ENCODE results near the gene WBP11. TPM values are rescaled to one million over a fixed set of nuclear protein-coding genes. Genes with fewer than 3 reads are reported as not detected.

WBP11 gene
- total RNA-seq, 1 experiment from 2014 or later = 56.6 TPM

DNA sequence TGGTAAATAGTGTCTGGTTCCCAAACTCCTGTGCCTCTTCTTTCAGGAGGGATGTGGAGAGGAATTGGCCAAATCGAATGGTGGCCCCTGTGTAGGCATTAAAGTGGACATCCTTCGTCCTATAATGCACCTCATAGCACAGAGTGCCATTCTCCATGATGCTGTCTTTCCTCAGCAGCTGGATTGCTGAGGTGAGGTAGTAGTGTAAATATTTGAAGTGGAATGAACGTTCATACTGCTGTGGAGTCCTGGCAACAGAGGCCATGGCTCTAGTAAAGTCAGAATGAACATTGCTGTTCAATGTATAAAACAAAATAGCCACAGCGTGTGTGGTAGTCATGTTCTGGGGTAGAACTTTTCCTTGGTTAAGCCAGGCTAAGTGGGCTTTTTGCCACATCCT is 37.3 kb upstream of the WBP11 start:
- CTCF ChIA-PET = interaction anchor here (0.6 to 1.7 kb wide), 3 partner anchors 14 to 30 kb away, joined by 4 to 6 read pairs (median 4); no protein-coding TSS in a partner anchor
- no peak overlapping the region for H3K4me3 Mint-ChIP-seq (ENCODE audit: unreplicated experiment)
- TF ChIP-seq, protein P1, sequence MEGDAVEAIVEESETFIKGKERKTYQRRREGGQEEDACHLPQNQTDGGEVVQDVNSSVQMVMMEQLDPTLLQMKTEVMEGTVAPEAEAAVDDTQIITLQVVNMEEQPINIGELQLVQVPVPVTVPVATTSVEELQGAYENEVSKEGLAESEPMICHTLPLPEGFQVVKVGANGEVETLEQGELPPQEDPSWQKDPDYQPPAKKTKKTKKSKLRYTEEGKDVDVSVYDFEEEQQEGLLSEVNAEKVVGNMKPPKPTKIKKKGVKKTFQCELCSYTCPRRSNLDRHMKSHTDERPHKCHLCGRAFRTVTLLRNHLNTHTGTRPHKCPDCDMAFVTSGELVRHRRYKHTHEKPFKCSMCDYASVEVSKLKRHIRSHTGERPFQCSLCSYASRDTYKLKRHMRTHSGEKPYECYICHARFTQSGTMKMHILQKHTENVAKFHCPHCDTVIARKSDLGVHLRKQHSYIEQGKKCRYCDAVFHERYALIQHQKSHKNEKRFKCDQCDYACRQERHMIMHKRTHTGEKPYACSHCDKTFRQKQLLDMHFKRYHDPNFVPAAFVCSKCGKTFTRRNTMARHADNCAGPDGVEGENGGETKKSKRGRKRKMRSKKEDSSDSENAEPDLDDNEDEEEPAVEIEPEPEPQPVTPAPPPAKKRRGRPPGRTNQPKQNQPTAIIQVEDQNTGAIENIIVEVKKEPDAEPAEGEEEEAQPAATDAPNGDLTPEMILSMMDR (IDR thresholded peaks at IDR 0.05; ENCODE audit: unreplicated experiment) = no peak
- POLR2A ChIA-PET = interaction anchor here (3.2 kb wide), 1 partner anchor 37 kb away, joined by 14 read pairs; the partner anchor contains the start of genes C12orf60 and WBP11
- H3K9me3 Mint-ChIP-seq (ENCODE audit: unreplicated experiment) = no peaks in the 10 kb centered on the region
- H3K36me3 Mint-ChIP-seq (ENCODE audit: insufficient read depth, unreplicated experiment) = no peaks in the 10 kb centered on the region
- DNase-seq (ENCODE audit: unreplicated experiment) = no peak
- intact Hi-C loops (cut with micrococcal nuclease) = loop anchor here (10.0 kb wide), 1 partner anchor 66 kb away; a partner anchor contains a TSS
- H3K27ac Mint-ChIP-seq (ENCODE audit: low read depth, unreplicated experiment) = peak overlapping the region; percentile 86
- H3K27me3 Mint-ChIP-seq (ENCODE audit: insufficient read depth, unreplicated experiment) = no peaks in the 10 kb centered on the region
- H3K4me1 Mint-ChIP-seq (ENCODE audit: insufficient read depth, unreplicated experiment) = peaks cover 43% of the 10 kb centered on the region
- BruUV-seq (replicated peaks) = no TSS peak

DNA sequence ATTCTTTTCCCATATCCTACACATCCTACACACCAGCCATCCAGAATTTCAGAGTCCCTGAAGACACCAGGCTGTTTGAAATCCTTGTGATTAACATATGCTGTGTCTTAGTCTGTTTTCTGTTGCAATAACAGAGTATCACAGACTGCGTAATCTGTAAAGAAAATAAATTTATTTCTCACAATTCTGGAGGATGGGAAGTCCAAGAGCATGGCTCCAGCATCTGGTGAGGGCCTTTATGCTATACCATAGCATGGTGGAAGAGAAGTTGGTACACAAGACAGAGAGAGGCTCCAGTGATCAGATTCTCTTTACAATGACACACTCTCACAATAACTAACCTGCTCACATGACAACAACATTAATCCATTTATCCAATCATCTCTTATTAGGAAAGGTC is 36.0 kb upstream of the WBP11 start:
- CTCF ChIA-PET = interaction anchor here (1.0 to 1.7 kb wide), 2 partner anchors 10 to 28 kb away, joined by 4 to 6 read pairs; no protein-coding TSS in a partner anchor
- BruUV-seq (replicated peaks) = no TSS peak

GRCh38 chr12:14836336-14837210 is 33.3 kb upstream of the WBP11 start:
- Mint-ChIP-seq H3K27ac (ENCODE audit: low read depth, unreplicated experiment) (peak overlapping the region; percentile 89), H3K4me3 (ENCODE audit: unreplicated experiment) (peak overlapping the region; percentile 65), H3K36me3 (ENCODE audit: insufficient read depth, unreplicated experiment) (no peaks in the 10 kb centered on the region), H3K9me3 (ENCODE audit: unreplicated experiment) (no peaks in the 10 kb centered on the region), H3K27me3 (ENCODE audit: insufficient read depth, unreplicated experiment) (no peaks in the 10 kb centered on the region), H3K4me1 (ENCODE audit: insufficient read depth, unreplicated experiment) (peaks cover 39% of the 10 kb centered on the region)
- no TSS peak for BruUV-seq (replicated peaks)
- ChIA-PET CTCF (interaction anchor here (0.6 to 2.1 kb wide), 10 partner anchors 11 to 385 kb away, joined by 3 to 15 read pairs (median 4); partner anchors contain the start of gene RERG), POLR2A (interaction anchor here (0.8 to 2.3 kb wide), 9 partner anchors 11 to 435 kb away, joined by 3 to 13 read pairs (median 5); partner anchors contain the start of genes C12orf60, SMCO3 and WBP11)
- intact Hi-C loops (cut with micrococcal nuclease) = loop anchor here (2.0 kb wide), 1 partner anchor 34 kb away; the partner anchor contains the start of genes C12orf60 and WBP11
- DNase-seq (ENCODE audit: unreplicated experiment) = peak; percentile 88
- TF ChIP-seq, protein P1 (IDR thresholded peaks at IDR 0.05; ENCODE audit: unreplicated experiment) = no peak

More for the DNA sequence above, 36.0 kb upstream of the WBP11 start:
- Mint-ChIP-seq H3K27ac (ENCODE audit: low read depth, unreplicated experiment) (peak overlapping the region; percentile 91), H3K36me3 (ENCODE audit: insufficient read depth, unreplicated experiment) (no peaks in the 10 kb centered on the region), H3K4me1 (ENCODE audit: insufficient read depth, unreplicated experiment) (peaks cover 43% of the 10 kb centered on the region), H3K27me3 (ENCODE audit: insufficient read depth, unreplicated experiment) (no peaks in the 10 kb centered on the region), H3K4me3 (ENCODE audit: unreplicated experiment) (no peak overlapping the region), H3K9me3 (ENCODE audit: unreplicated experiment) (no peaks in the 10 kb centered on the region)
- DNase-seq (ENCODE audit: unreplicated experiment) = no peak
- intact Hi-C loops (cut with micrococcal nuclease) = no loop called here
- POLR2A ChIA-PET = interaction anchor here (3.2 kb wide), 1 partner anchor 36 kb away, joined by 14 read pairs; the partner anchor contains the start of genes C12orf60 and WBP11
- TF ChIP-seq, protein P1 (IDR thresholded peaks at IDR 0.05; ENCODE audit: unreplicated experiment) = no peak

DNA sequence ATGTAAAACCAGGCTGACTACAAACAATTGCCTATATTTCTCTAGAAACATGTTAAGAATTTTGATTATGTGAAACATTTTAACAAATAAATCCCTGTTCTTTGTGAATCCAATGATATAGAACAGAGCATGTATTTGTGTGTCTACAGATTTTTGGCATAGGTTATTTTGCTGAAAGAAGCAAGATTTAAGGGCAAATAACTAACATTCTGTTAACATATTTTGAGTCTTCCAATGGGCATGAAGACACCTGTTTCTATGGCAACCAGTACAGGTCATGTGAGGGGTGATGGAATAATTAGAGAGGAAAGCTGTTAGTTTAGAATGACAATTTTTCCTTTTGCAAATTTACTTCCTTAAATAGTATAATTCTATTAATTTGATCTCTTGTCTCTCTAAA is 31.2 kb upstream of the WBP11 start:
- TF ChIP-seq, protein P1 (IDR thresholded peaks at IDR 0.05; ENCODE audit: unreplicated experiment) = no peak
- Mint-ChIP-seq H3K27ac (ENCODE audit: low read depth, unreplicated experiment) (peak overlapping the region; percentile 89), H3K9me3 (ENCODE audit: unreplicated experiment) (no peaks in the 10 kb centered on the region), H3K36me3 (ENCODE audit: insufficient read depth, unreplicated experiment) (no peaks in the 10 kb centered on the region), H3K4me3 (ENCODE audit: unreplicated experiment) (no peak overlapping the region), H3K27me3 (ENCODE audit: insufficient read depth, unreplicated experiment) (no peaks in the 10 kb centered on the region), H3K4me1 (ENCODE audit: insufficient read depth, unreplicated experiment) (peaks cover 32% of the 10 kb centered on the region)
- no peak for DNase-seq (ENCODE audit: unreplicated experiment)
- intact Hi-C loops (cut with micrococcal nuclease) = no loop called here
- no TSS peak for BruUV-seq (replicated peaks)
- POLR2A ChIA-PET = interaction anchor here (0.5 to 3.0 kb wide), 5 partner anchors 10 to 62 kb away, joined by 3 to 11 read pairs (median 3); no protein-coding TSS in a partner anchor
- CTCF ChIA-PET = interaction anchor here (3.4 kb wide), 1 partner anchor 23 kb away, joined by 18 read pairs; no protein-coding TSS in a partner anchor

All from MCF 10A (cell line).